PFSK-1 (cell line): ENCODE results near the gene CFAP299.

ENCODE experiments used
- POLR2AphosphoS5 ChIP-seq: IDR thresholded peaks from 2 replicates; pipeline ENCODE4 v1.6.1; 2012; ENCODE audit warnings: low read depth, mild to moderate bottlenecking, control low read depth, low read length, moderate library complexity
- SIN3A ChIP-seq: IDR thresholded peaks from 2 replicates; pipeline ENCODE4 v1.6.1; 2012; ENCODE audit warnings: mild to moderate bottlenecking, low read length, moderate library complexity, borderline replicate concordance; ENCODE audit not compliant: insufficient read depth
- TAF1 ChIP-seq: IDR thresholded peaks from 2 replicates; pipeline ENCODE4 v1.6.1; 2012; ENCODE audit warnings: low read length, control low read depth, borderline replicate concordance; ENCODE audit not compliant: insufficient read depth
- TF ChIP-seq, protein P1 (sequence below), 2 experiments: IDR thresholded peaks; 2 replicates each; pipeline versions ENCODE4 v1.6.1 to v1.8.0; 2011 to 2012; ENCODE audit warnings: low read depth in 2 of 2, low read length in 2 of 2, control low read depth in 1 of 2, inconsistent platforms in 1 of 2, mild to moderate bottlenecking in 1 of 2, moderate library complexity in 1 of 2; ENCODE audit not compliant: insufficient read depth in 1 of 2

DNA sequence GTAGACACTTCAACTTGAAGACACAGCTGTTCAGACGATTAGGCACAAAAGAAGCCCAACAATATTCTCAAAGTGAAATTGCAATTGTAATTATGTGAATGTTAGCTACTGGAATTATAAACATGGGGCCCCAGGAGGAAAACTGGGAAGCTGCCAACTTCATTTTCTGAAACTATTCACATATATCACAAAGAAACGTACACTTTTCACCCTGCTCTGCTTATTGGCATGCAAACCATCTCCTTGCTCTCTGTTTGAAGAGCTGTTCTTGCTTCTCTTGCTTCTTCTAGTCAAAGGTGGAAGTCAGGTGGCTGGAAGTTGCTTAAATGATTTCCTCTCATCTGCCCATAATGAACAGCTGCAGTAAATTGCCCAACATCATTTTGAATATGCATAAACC, 320.1 kb downstream of the CFAP299 start:
- TF ChIP-seq TAF1 (no peak), POLR2AphosphoS5 (no peak), SIN3A (no peak)
- TF ChIP-seq, protein P1, sequence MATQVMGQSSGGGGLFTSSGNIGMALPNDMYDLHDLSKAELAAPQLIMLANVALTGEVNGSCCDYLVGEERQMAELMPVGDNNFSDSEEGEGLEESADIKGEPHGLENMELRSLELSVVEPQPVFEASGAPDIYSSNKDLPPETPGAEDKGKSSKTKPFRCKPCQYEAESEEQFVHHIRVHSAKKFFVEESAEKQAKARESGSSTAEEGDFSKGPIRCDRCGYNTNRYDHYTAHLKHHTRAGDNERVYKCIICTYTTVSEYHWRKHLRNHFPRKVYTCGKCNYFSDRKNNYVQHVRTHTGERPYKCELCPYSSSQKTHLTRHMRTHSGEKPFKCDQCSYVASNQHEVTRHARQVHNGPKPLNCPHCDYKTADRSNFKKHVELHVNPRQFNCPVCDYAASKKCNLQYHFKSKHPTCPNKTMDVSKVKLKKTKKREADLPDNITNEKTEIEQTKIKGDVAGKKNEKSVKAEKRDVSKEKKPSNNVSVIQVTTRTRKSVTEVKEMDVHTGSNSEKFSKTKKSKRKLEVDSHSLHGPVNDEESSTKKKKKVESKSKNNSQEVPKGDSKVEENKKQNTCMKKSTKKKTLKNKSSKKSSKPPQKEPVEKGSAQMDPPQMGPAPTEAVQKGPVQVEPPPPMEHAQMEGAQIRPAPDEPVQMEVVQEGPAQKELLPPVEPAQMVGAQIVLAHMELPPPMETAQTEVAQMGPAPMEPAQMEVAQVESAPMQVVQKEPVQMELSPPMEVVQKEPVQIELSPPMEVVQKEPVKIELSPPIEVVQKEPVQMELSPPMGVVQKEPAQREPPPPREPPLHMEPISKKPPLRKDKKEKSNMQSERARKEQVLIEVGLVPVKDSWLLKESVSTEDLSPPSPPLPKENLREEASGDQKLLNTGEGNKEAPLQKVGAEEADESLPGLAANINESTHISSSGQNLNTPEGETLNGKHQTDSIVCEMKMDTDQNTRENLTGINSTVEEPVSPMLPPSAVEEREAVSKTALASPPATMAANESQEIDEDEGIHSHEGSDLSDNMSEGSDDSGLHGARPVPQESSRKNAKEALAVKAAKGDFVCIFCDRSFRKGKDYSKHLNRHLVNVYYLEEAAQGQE (IDR thresholded peaks at IDR 0.05; ENCODE audit: insufficient read depth in 1 of 2, low read depth in 2 of 2, low read length in 2 of 2), result no peak
